COLO668 (cell line): Measurements from ENCODE around the gene SECTM1.

ENCODE experiments used
- DNase-seq: peaks from one replicate; lab custom pipeline; 2025; ENCODE audit not compliant: unreplicated experiment; lab: John Stamatoyannopoulos, UW

SECTM1 gene

DNA sequence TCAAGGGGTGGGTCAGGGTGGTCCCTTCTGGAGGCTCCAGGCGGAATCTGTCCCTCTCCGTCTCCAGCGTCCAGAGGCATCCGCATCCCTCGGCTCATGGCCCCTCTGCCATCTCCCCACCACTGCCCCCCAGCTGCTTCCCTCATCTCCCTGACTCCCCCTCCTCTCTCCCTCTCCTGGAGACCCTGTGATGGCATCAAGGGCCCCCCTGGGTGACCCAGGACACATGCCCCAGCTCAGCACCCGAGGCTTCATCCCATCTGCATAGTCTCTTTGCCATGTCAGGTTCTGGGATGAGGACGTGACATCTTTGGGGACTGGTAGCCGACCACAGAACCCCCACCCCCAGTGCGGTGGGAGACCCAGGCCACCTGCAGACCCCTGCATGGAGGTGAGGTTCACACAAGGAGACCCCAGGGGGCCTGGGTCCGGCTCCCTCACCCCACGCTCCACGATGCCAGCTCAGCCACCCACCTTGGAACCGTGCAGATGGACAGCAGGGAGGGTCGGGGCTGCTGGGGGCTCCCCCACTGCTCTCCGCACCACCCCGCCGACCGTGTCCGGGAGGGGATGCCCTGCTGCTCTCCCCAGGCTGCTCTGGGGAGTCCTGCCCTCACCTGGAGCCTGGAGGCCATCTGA lies 3.8 kb downstream of the SECTM1 start:
- DNase-seq, result no peak

DNA sequence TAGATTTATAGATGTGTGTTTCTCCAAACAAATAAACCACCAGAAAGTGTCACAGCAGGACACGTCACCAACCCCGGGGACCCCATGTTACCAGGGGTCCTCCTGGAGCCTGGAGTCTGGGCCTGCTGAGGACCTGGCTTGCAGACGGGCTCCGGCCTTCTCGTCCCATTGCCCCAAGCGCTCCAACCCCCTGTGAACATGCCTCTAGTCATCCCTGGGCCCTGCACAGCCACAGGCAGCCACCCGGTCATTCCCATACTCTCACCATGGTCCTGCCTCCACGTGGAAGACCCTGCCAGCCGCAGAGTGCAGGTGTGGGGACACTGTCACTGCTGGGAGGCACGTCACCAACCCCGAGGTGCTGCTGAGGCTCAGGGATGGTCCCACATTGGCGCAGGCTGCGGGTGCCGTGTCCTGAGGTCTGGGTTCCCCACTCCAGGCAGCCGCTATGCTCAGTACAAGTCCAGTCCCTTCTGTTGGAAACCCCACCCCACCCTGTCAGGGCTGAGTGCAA lies 4.5 kb downstream of the SECTM1 start:
- peak; percentile 42 for DNase-seq

DNA sequence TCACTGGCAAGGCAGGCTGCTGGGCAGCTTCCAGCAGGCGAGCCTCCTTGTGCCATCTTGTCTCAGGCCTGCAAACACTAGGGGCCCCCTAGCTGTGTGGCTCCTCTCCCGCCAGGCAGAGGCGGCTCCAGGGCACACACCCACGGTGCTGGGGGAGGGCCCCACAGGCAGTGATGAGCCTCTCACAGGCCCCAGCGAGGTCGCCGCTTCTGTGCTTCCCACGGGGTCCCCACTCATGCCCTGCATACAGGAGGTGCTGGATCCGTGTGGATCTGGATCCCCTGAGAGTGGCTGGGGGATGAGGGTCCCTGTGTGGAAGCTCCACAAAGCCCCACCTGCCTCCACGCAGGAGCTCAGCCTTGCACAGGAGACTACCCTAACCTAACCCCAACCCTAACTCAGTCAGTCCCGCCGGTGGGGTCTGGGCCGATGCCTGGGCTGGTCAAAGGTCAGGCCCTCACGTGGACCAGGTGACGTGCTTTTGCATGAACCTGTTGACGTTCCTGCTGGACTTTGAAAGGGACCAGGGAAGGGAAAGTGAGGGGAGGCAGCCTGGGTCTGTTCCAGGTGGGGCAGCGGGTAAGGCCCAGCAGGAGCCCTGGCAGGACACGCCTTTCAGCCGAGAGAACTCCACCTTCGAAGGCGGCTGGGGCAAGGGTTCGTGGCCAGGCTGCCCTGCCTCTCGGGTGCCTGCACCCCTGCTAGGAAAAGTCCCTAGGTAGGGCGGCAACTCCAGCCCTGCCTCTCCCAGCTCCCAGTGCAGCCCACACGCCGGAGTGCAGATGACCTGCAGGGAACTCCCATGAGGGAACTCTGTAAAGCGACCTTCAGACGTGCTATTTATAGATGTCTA lies 5.2 kb downstream of the SECTM1 start:
- peak; percentile 42 for DNase-seq

DNA sequence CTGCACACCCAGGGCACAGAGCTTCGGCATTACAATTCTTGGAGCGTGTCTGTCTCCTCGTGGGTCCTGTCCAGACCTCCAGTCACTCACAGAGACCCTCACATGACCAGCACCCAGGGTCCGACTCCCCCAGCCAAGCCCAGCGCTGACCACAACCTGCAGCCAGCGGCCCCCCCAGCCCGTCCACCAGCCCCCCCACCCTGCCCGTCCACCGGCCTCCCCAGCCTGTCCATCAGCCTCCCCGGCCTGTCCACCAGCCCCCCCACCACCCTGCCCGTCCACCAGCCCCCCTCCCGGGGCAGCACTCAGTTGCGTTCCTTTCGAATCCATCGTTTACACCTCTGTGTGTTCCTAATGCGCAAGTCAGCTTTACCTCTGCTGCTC lies 5.8 kb downstream of the SECTM1 start:
- no peak for DNase-seq

DNA sequence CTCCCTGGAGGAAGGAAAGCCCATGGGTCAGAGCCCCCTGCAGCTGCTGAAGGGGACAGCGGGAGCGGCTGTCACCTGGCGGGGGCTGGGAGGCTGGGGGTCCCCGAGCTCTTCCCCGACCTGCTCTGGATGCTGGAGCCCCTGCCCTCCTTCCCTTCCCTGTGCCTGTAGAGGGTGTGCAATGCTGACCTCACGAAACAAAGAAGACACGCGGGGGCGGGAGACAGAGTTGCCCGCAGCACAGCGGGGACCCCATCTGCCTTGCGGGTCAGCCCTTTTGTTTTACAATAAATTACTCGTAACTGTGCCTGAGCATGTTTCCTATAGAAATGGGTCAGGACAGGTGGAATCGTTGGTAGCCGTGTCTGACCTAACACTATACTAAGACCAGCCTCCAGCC lies 6.3 kb downstream of the SECTM1 start:
- no peak for DNase-seq

DNA sequence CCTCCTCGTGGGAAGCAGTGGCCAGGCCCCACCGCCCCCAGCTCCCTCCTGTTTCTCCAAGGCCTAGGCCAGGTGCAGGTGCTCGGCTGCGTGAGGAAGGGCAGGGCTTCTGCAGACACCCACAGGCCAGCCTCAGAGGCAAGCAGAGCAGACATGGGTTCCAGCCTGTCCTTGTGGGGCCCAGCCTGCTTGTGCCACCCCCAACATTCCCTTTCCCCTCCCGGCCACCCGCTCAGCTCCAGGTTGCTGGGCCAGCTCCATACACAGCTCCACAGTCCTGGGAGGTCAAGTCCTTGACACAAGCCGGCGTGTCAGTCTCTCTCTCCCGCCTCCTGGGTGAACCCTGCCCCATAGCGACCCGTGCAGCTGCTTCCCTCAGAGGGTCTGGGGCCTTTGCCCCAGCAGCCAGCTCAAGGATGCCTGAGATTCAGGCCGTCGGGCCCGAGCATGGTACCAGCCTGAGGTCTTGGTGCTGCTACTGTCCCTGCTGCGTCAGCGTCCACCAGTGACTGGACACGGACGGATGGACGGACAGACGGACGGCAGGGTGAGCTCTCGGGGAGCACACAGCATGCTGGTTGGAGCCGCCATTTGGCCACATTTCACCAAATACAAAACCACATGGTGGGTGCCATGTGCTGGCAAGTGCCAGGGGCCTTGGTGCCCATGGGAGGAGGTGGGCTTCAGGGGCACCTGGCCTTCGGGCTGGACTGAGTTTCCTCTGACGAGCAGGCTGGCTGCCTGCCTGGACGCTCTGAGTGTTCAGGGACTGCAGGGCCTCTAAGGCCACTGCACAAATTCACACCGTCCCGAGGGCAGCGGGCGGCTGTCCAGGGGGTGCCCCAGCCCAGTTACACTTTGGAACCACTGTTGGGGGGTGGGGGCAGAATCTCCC lies 8.0 kb downstream of the SECTM1 start:
- no peak for DNase-seq

DNA sequence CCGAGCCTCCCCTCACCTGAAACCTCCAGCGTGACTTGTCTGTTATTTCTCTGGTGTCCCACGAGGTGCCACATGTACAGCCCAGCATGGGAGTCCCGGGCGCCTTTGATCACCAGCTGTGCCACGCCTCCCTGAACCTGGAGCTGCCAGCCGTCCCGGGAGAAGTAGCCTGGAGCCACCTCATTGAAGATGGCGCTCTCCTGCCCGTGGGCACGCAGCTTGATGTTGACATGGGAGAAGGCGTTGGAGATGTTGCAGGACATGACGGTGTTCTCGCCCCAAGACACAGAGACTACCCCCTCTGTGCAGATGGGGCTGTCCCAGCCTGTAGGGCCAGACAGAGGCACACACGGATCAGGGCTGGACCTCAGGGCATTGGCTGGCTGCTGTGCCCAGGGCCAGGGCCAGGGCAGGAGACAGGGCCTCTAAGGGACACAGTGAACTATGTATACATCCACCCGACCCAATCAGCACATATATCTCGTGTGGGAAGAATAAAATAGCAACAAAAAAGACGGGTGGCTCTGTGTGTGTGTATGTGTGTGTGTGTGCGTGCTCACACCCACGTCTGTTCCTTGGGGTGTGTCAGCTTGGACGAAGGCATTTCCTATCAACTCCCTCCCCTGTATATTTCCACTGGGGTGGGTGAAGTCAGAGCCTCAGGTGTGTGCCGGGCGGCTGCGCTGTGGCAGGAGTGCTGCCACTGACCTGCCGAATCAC lies 8.8 kb downstream of the SECTM1 start:
- DNase-seq, result peak; percentile 2

DNA sequence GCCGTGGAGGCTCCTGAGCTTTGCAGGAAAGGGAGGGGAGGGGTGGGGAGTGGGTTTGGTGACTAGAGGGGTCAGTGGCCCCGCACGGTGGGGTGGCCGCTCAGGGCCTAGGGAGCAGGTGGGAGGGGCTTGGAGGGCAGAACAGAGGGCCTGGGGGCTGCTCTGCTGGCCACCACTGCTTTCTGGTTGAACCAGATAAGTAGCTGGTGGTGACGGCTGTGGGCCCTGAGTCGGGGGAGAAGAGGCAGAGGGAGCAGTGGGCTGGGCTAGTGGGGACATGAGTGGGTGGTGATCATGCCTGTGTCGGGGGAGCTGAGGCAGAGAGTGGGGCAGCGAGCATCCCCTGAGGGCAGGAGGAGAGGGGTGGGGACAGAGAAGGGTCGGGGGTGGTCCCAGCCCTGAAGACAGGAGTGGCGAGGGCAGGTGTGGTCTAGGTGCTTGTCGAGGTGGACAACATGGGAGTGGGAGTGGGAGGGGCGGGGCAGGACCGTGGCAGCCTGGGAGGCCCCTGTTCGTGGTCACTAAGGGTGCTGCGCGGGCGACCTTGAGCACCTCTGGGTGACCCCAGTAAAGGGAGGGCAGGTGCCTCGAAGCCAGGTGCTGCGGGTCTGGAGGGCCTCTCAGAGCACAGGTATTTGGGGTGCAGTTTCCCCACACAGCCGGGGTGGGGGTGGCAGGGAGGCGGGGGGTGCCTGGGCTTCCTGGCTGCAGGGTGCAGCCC lies 9.9 kb downstream of the SECTM1 start:
- no peak for DNase-seq

DNA sequence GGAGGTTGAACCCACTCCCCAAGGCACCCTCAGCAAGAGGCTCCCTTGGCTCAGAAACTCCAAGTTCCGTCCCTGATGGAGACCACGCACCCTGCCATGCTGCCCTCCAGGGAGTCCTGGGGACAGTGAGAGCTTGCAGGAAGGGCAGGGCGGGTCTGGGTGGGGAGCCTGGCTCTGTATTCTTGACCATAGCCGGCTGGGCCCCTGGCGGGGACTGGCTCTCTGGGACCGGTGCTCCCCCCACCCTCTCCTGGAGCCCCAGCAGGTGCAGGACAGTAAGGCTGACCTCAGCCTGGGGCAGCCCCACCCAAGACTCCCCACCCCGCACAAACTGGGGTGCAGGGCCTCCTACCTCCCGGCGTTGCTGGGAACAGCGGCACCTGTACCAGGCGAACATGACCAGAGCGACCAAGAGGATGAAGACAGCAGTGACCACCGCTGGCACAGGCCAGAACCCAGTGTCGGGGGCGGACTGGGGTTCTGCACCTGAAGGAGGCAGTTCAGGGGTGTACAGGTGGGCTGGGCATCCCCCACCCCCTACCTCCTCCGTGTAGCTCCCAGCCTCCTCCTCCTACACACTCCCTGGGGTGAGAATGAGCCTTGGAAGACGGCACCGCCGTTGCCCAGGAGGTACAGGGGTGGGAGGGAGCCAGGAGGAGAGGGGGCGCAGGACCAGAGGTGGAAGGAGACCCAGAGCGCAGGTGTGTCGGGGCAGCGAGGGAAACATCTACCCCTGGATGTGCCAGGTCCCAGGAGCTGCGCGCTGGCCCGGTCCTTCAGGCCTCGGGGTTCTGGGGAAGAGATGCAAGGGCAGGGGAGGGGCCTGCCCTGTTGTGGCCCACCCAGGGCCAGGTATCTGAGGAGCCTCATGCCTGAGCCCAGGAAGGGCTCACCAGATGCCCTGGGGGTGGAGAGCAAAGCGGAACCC lies 10.8 kb downstream of the SECTM1 start:
- DNase-seq, result no peak

DNA sequence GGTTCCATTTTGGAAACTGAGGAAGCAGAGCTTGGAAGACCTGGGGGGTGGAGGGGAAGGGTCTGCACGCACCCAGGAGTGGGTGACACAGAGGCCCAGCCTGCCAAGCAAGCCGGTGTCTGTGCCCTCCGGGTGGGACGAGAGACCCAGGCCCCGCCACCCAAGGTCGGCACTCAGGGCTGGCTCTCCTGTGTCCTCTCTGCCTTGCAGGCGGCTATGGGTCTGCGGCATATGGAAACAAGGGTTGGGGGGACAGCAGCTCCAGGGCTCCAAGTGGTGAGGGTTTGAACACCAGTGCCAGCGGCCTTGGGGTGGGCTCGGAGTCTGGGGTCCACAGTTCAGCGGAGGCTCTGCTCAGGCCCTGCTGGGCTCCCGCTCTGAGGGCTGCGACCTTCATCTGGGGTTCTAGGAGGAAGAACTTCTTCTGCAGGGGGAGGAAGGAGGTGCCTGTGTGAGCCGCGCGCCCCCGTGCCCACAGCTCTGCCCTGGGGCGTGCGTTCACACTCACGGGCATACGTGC lies 11.6 kb downstream of the SECTM1 start:
- DNase-seq, result no peak

DNA sequence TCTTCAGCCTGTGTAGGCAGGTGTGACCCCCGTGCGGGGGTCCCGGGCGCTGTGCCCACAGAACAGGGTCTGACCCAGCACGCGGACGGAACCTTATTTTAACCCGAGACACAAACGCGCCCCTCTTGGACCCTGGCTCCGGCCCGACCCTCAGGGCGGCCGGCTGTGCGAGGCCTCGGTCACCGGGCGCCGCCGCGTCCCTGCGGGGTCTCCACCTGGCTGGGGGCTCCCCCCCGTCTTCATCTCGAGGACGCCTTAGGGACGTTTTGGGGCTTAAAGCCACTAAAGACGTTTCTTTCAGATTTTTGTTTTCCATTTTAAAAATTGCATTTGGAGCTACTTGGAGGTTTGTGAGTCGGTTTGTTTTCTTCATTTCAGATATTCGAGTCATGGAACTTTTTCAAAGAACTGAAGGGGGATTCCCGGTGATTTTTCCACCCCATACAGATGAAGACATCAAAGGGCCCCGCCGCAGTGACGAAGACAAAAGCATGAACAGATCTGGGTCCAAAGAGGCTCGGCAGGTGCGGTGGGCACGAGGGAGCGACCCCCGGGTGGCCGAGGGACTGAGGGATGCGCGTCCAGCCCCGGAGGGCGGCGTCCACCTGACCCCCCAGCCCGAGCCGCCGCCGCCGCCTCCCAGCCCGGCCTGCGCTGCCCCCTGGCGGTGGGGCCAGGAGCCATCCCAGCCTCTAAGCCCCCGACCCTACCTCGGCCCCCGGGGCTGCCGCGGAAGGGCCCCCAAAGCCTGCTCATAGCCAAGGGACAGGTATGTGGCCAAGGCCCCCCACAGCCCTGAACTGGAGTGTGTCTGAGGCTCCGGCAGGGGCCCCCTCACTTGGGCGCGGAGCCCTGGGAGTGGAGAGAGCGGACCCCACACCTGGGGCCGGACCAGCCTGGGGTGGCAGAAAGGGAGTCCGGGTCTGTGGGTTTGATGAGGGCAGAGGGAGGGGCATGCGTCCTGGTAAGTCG lies 12.3 kb downstream of the SECTM1 start:
- DNase-seq, result peak; percentile 21

DNA sequence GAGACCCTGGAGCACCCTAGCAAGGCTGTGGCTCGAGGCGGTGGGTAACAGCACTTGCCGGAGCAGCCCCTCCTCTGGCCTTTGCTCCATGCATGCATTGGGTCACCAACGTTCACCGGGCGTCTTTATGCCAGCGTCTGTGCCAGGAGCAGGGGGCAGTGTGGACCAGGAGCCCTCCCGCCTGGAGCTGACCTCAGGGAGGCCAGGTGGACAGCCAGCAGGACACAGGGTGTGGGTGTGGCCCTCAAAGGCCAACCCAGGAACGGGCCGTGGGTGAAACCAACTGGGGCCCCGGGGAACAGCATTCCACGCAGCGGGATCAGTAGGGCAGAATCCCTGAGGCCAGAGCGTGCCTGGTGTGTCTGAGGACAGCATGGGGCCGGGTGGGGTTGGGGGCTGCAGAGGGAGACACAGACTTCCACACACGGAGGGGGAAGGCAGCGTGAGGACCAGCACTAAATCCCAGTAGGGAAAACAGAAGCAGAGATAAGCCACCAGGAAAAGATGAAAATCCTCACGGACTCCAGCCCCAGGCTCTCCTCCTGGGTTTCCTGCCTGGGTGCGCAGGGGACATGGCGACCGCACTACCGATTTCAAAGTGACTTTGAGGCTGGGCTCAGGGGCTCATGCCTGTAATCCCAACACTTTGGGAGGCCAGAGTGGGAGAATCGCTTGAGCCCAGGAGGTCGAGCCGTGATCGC lies 13.3 kb downstream of the SECTM1 start:
- no peak for DNase-seq

DNA sequence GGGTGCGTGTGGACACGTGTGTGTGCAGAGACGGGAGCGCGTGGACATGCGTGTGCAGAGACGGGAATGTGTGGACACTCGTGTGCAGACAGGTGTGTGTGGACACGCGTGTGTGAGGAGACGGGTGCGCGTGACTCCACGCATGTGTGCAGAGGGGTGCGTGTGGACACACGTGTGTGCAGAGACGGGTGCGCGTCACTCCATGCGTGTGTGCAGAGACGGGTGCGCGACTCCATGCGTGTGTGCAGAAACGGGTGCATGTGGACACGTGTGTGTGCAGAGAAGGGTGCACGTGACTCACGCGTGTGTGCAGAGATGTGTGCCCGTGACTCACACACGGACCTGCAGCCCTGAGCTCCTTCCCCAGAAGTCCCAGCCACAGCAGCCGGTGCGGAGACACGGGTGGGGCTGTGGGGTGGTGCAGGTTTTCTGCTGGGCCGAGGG lies 13.9 kb downstream of the SECTM1 start:
- no peak for DNase-seq

DNA sequence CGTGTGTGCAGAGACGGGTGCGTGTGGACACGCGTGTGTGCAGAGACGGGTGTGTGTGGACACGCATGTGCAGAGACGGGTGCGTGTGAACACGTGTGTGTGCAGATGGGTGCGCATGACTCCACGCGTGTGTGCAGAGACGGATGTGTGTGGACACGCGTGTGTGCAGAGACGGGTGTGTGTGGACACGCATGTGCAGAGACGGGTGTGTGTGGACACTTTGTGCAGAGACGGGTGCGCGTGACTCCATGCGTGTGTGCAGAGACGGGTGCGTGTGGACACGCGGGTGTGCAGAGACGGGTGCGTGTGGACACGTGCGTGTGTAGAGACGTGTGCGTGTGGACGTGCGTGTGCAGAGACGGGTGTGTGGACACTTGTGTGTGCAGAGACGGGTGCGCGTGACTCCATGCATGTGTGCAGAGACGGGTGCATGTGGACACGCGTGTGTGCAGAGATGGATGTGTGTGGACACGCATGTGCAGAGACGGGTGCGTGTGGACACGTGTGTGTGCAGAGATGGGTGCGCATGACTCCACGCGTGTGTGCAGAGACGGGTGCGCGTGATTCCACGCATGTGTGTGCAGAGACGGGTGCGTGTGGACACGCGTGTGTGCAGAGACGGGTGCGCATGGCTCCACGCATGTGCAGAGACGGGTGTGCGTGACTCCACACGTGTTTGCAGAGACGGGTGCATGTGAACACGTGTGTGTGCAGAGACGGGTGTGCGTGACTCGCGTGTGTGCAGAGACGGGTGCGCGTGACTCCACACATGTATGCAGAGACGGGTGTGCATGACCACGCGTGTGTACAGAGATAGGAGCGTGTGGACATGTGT lies 14.6 kb downstream of the SECTM1 start:
- DNase-seq, result no peak

DNA sequence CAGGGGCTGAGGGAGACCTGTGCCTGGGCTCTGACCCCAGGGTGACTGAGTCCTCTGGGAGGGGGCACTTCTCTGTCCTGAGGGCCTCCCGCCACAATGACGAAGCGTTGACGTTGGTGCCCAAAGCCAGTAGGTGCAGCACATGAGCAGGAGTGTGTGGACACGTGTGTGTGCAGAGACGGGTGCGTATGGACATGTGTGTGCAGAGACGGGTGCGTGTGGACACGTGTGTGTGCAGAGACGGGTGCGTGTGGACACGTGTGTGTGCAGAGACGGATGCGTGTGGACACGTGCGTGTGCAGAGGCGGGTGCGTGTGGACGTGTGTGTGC lies 15.4 kb downstream of the SECTM1 start:
- no peak for DNase-seq
